Measurements from ENCODE around the gene ATF2.
"Not testable (repeated sequence)": the region's sequence is repeated elsewhere in the genome, so short reads cannot be mapped to it uniquely, and the experiment has no call there.

The ATF2 gene

GRCh38 chr2:175103191-175103590 lies 64.8 kb downstream of the ATF2 start:
- no peak overlapping the region for H3K4ac ChIP-seq (ENCODE audit: low read length)
- no peak overlapping the region for H2BK15ac ChIP-seq (ENCODE audit: low read length)
- H2BK12ac ChIP-seq (ENCODE audit: low read length): no peak overlapping the region
- DNase-seq (ENCODE audit: low spot score): no peak
- H3K9me3 ChIP-seq (replicated peaks in 1 of 2; ENCODE audit: control insufficient read depth in 2 of 2, insufficient read depth in 1 of 2, low read depth in 1 of 2, low read length in 2 of 2): peaks cover 1 to 27% of the 10 kb centered on the region in 2 donors
- H3K4me2 ChIP-seq (ENCODE audit: insufficient read depth, low read length, poor library complexity, severe bottlenecking): no peak overlapping the region
- no peak overlapping the region for H3K9ac ChIP-seq (ENCODE audit: low read depth, low read length, poor library complexity)
- H2AK5ac ChIP-seq (ENCODE audit: low read depth, low read length): no peak overlapping the region
- no CpG with 5 or more reads among the region's 1 CpG for WGBS, 2 donors (ENCODE audit: extremely low coverage in 2 of 2, insufficient read length in 2 of 2, insufficient replicate concordance in 1 of 2)
- no peak overlapping the region for H3K23ac ChIP-seq (ENCODE audit: low read depth, low read length, poor library complexity)
- H3K27me3 ChIP-seq (ENCODE audit: control insufficient read depth in 3 of 3, insufficient read depth in 3 of 3, low read depth in 1 of 3, low read length in 3 of 3): no peaks in the 10 kb centered on the region
- H3K79me1 ChIP-seq (ENCODE audit: low read depth, low read length): peaks cover 2% of the 10 kb centered on the region
- no peak overlapping the region for H3K4me3 ChIP-seq (ENCODE audit: low read length in 2 of 2)
- no peak overlapping the region for H2AFZ ChIP-seq (ENCODE audit: low read length)
- peaks cover 4 to 92% of the 10 kb centered on the region in 2 donors for H3K36me3 ChIP-seq (replicated peaks in 1 of 2; ENCODE audit: control insufficient read depth in 2 of 2, insufficient read depth in 2 of 2, low read length in 2 of 2)
- H3K14ac ChIP-seq (ENCODE audit: low read length): no peak overlapping the region
- H4K91ac ChIP-seq (ENCODE audit: low read depth, low read length, poor library complexity): no peak overlapping the region
- H4K8ac ChIP-seq (ENCODE audit: low read depth, low read length): no peak overlapping the region
- H2BK120ac ChIP-seq (ENCODE audit: low read depth, low read length): no peak overlapping the region
- no peak overlapping the region for H2BK5ac ChIP-seq (ENCODE audit: low read length)
- no peak overlapping the region for H3K18ac ChIP-seq (ENCODE audit: low read length)
- H3K4me1 ChIP-seq (ENCODE audit: control insufficient read depth in 2 of 2, insufficient read depth in 1 of 2, low read depth in 1 of 2, low read length in 2 of 2): no peaks in the 10 kb centered on the region
- no peak overlapping the region for H3K27ac ChIP-seq (replicated peaks; ENCODE audit: low read length)

- Histone ChIP-seq H3K9ac (ENCODE audit: low read depth, low read length, poor library complexity) (no peak overlapping the region), H3K18ac (ENCODE audit: low read length) (no peak overlapping the region), H2BK15ac (ENCODE audit: low read length) (no peak overlapping the region), H3K36me3 (replicated peaks in 1 of 2; ENCODE audit: control insufficient read depth in 2 of 2, insufficient read depth in 2 of 2, low read length in 2 of 2) (peaks cover 6 to 99% of the 10 kb centered on the region in 2 donors), H3K4me2 (ENCODE audit: insufficient read depth, low read length, poor library complexity, severe bottlenecking) (no peak overlapping the region), H3K14ac (ENCODE audit: low read length) (no peak overlapping the region), H2BK5ac (ENCODE audit: low read length) (no peak overlapping the region), H3K23ac (ENCODE audit: low read depth, low read length, poor library complexity) (no peak overlapping the region), H2AK5ac (ENCODE audit: low read depth, low read length) (no peak overlapping the region), H4K8ac (ENCODE audit: low read depth, low read length) (no peak overlapping the region), H3K9me3 (replicated peaks in 1 of 2; ENCODE audit: control insufficient read depth in 2 of 2, insufficient read depth in 1 of 2, low read depth in 1 of 2, low read length in 2 of 2) (peaks cover 0 to 21% of the 10 kb centered on the region in 2 donors), H3K79me1 (ENCODE audit: low read depth, low read length) (no peaks in the 10 kb centered on the region), H2BK120ac (ENCODE audit: low read depth, low read length) (no peak overlapping the region), H3K27ac (replicated peaks; ENCODE audit: low read length) (no peak overlapping the region), H3K27me3 (ENCODE audit: control insufficient read depth in 3 of 3, insufficient read depth in 3 of 3, low read depth in 1 of 3, low read length in 3 of 3) (no peaks in the 10 kb centered on the region), H2AFZ (ENCODE audit: low read length) (no peak overlapping the region), H3K4me1 (ENCODE audit: control insufficient read depth in 2 of 2, insufficient read depth in 1 of 2, low read depth in 1 of 2, low read length in 2 of 2) (no peaks in the 10 kb centered on the region), H2BK12ac (ENCODE audit: low read length) (no peak overlapping the region), H4K91ac (ENCODE audit: low read depth, low read length, poor library complexity) (no peak overlapping the region), H3K4ac (ENCODE audit: low read length) (no peak overlapping the region), H3K4me3 (ENCODE audit: low read length in 2 of 2) (no peak overlapping the region)
- no peak for DNase-seq (ENCODE audit: low spot score)
These were observed 66.5 kb downstream of the ATF2 start for GRCh38 chr2:175101514-175101913.

GRCh38 chr2:175097297-175097696 lies 70.7 kb downstream of the ATF2 start:
- WGBS, 2 donors (ENCODE audit: extremely low coverage in 2 of 2, insufficient read length in 2 of 2, insufficient replicate concordance in 1 of 2): no CpG with 5 or more reads among the region's 5 CpGs
- no peak overlapping the region for H2BK15ac ChIP-seq (ENCODE audit: low read length)
- H2AFZ ChIP-seq (ENCODE audit: low read length): no peak overlapping the region
- H3K18ac ChIP-seq (ENCODE audit: low read length): no peak overlapping the region
- no peak overlapping the region for H3K9ac ChIP-seq (ENCODE audit: low read depth, low read length, poor library complexity)
- H3K9me3 ChIP-seq (replicated peaks in 1 of 2; ENCODE audit: control insufficient read depth in 2 of 2, insufficient read depth in 1 of 2, low read depth in 1 of 2, low read length in 2 of 2): peaks cover 0 to 23% of the 10 kb centered on the region in 2 donors
- H3K14ac ChIP-seq (ENCODE audit: low read length): no peak overlapping the region
- H3K23ac ChIP-seq (ENCODE audit: low read depth, low read length, poor library complexity): no peak overlapping the region
- no peak for DNase-seq (ENCODE audit: low spot score)
- H3K27ac ChIP-seq (replicated peaks; ENCODE audit: low read length): no peak overlapping the region
- H2BK120ac ChIP-seq (ENCODE audit: low read depth, low read length): no peak overlapping the region
- no peak overlapping the region for H4K8ac ChIP-seq (ENCODE audit: low read depth, low read length)
- no peak overlapping the region for H2BK12ac ChIP-seq (ENCODE audit: low read length)
- no peak overlapping the region for H2BK5ac ChIP-seq (ENCODE audit: low read length)
- no peaks in the 10 kb centered on the region for H3K79me1 ChIP-seq (ENCODE audit: low read depth, low read length)
- H3K4ac ChIP-seq (ENCODE audit: low read length): no peak overlapping the region
- no peaks in the 10 kb centered on the region for H3K4me1 ChIP-seq (ENCODE audit: control insufficient read depth in 2 of 2, insufficient read depth in 1 of 2, low read depth in 1 of 2, low read length in 2 of 2)
- no peaks in the 10 kb centered on the region for H3K27me3 ChIP-seq (ENCODE audit: control insufficient read depth in 3 of 3, insufficient read depth in 3 of 3, low read depth in 1 of 3, low read length in 3 of 3)
- no peak overlapping the region for H4K91ac ChIP-seq (ENCODE audit: low read depth, low read length, poor library complexity)
- no peak overlapping the region for H2AK5ac ChIP-seq (ENCODE audit: low read depth, low read length)
- H3K4me3 ChIP-seq (ENCODE audit: low read length in 2 of 2): no peak overlapping the region
- peaks cover 9 to 99% of the 10 kb centered on the region in 2 donors for H3K36me3 ChIP-seq (replicated peaks in 1 of 2; ENCODE audit: control insufficient read depth in 2 of 2, insufficient read depth in 2 of 2, low read length in 2 of 2)
- H3K4me2 ChIP-seq (ENCODE audit: insufficient read depth, low read length, poor library complexity, severe bottlenecking): no peak overlapping the region

- H3K14ac ChIP-seq (ENCODE audit: low read length); H3K18ac ChIP-seq (ENCODE audit: low read length); H3K27me3 ChIP-seq (ENCODE audit: control insufficient read depth in 3 of 3, insufficient read depth in 3 of 3, low read depth in 1 of 3, low read length in 3 of 3); H4K8ac ChIP-seq (ENCODE audit: low read depth, low read length); DNase-seq (ENCODE audit: low spot score); H2AK5ac ChIP-seq (ENCODE audit: low read depth, low read length); H3K23ac ChIP-seq (ENCODE audit: low read depth, low read length, poor library complexity); H2BK15ac ChIP-seq (ENCODE audit: low read length); H2BK5ac ChIP-seq (ENCODE audit: low read length); H4K91ac ChIP-seq (ENCODE audit: low read depth, low read length, poor library complexity); H2BK12ac ChIP-seq (ENCODE audit: low read length); H3K4me3 ChIP-seq (ENCODE audit: low read length in 2 of 2); H3K4me2 ChIP-seq (ENCODE audit: insufficient read depth, low read length, poor library complexity, severe bottlenecking); H3K27ac ChIP-seq (replicated peaks; ENCODE audit: low read length); H2AFZ ChIP-seq (ENCODE audit: low read length); H3K9ac ChIP-seq (ENCODE audit: low read depth, low read length, poor library complexity); H2BK120ac ChIP-seq (ENCODE audit: low read depth, low read length); H3K4me1 ChIP-seq (ENCODE audit: control insufficient read depth in 2 of 2, insufficient read depth in 1 of 2, low read depth in 1 of 2, low read length in 2 of 2); H3K79me1 ChIP-seq (ENCODE audit: low read depth, low read length); H3K4ac ChIP-seq (ENCODE audit: low read length): not testable (repeated sequence)
- H3K9me3 ChIP-seq (replicated peaks in 1 of 2; ENCODE audit: control insufficient read depth in 2 of 2, insufficient read depth in 1 of 2, low read depth in 1 of 2, low read length in 2 of 2): peaks cover 0 to 11% of the 10 kb centered on the region in 2 donors
- H3K36me3 ChIP-seq (replicated peaks in 1 of 2; ENCODE audit: control insufficient read depth in 2 of 2, insufficient read depth in 2 of 2, low read length in 2 of 2): peaks cover 7 to 85% of the 10 kb centered on the region in 2 donors
- WGBS, 2 donors (ENCODE audit: extremely low coverage in 2 of 2, insufficient read length in 2 of 2, insufficient replicate concordance in 1 of 2): no CpG with 5 or more reads among the region's 4 CpGs
These were observed 83.9 kb downstream of the ATF2 start for GRCh38 chr2:175084117-175084516.
